ENCODE results near the gene MAGEL2.

GRCh38 chr15:23642413-23643044 is 5.1 kb downstream of the MAGEL2 start:
- TF ChIP-seq SP1 (IDR thresholded peaks at IDR 0.05; ENCODE audit: low read depth) (no peak), CTCF (IDR thresholded peaks at IDR 0.05 in 2 of 3, conservative IDR thresholded peaks at IDR 0.05 in 1 of 3; ENCODE audit: borderline replicate concordance in 1 of 3, insufficient read depth in 1 of 3, low read depth in 2 of 3, low read length in 2 of 3) (peak in 2 of 3 experiments; percentile 83 to 91; a peak in 4 of 6 replicates), EZH2 (IDR thresholded peaks at IDR 0.05) (no peak), SIN3A (IDR thresholded peaks at IDR 0.05; ENCODE audit: low read depth) (no peak), EGR1 (IDR thresholded peaks at IDR 0.05; ENCODE audit: low read depth) (no peak), ZFX (IDR thresholded peaks at IDR 0.05) (no peak)
- TF ChIP-seq, protein P1, sequence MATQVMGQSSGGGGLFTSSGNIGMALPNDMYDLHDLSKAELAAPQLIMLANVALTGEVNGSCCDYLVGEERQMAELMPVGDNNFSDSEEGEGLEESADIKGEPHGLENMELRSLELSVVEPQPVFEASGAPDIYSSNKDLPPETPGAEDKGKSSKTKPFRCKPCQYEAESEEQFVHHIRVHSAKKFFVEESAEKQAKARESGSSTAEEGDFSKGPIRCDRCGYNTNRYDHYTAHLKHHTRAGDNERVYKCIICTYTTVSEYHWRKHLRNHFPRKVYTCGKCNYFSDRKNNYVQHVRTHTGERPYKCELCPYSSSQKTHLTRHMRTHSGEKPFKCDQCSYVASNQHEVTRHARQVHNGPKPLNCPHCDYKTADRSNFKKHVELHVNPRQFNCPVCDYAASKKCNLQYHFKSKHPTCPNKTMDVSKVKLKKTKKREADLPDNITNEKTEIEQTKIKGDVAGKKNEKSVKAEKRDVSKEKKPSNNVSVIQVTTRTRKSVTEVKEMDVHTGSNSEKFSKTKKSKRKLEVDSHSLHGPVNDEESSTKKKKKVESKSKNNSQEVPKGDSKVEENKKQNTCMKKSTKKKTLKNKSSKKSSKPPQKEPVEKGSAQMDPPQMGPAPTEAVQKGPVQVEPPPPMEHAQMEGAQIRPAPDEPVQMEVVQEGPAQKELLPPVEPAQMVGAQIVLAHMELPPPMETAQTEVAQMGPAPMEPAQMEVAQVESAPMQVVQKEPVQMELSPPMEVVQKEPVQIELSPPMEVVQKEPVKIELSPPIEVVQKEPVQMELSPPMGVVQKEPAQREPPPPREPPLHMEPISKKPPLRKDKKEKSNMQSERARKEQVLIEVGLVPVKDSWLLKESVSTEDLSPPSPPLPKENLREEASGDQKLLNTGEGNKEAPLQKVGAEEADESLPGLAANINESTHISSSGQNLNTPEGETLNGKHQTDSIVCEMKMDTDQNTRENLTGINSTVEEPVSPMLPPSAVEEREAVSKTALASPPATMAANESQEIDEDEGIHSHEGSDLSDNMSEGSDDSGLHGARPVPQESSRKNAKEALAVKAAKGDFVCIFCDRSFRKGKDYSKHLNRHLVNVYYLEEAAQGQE (IDR thresholded peaks at IDR 0.05; ENCODE audit: low read depth): no peak
